Endothelial cell of umbilical vein (primary cell): Measurements from ENCODE around the gene LILRA6. TPM values are rescaled to one million over a fixed set of nuclear protein-coding genes. Genes with fewer than 3 reads are reported as not detected.

ENCODE experiments used
- BruUV-seq: library from RNA; stranded (reverse); fragments of 400-500 nt; replicated peaks from 2 replicates; lab custom pipeline; 2021; lab: Mats Ljungman, UMichigan
- CTCF ChIA-PET: fragments of 300-600, 350-600 bp; sonication (Branson Sonifier 250); formaldehyde crosslinking; loops from one replicate; lab custom pipeline; 2021; ENCODE audit warnings: antibody characterized with exemption, inconsistent platforms; lab: Charles Lee
- POLR2A ChIA-PET: fragments of 300-600, 350-600 bp; sonication (Branson Sonifier 250); formaldehyde crosslinking; loops from one replicate; lab custom pipeline; 2021; ENCODE audit warnings: antibody characterized with exemption, inconsistent platforms; lab: Charles Lee
- DNase-seq: peaks from one replicate; pipeline ENCODE4 v3.0.0-alpha.2; 2011; ENCODE audit warnings: low read depth, low spot score
- FAIRE-seq: peaks from 2 replicates; lab custom pipeline; 2011; peaks lifted over from hg19 to GRCh38; lab: Jason Lieb, UNC
- H2AFZ ChIP-seq: 2 replicates; pipeline ENCODE4 v1.6.0; 2012; ENCODE audit warnings: low read depth, low read length, control low read depth, inconsistent platforms
- H3K27ac ChIP-seq: 2 replicates; pipeline ENCODE4 v1.5.1; 2011; ENCODE audit warnings: low read depth, mild to moderate bottlenecking, control low read depth, low read length, moderate library complexity; ENCODE audit not compliant: insufficient read depth
- H3K27me3 ChIP-seq, 2 experiments: 2 replicates each; pipeline versions ENCODE4 v1.6.0 to v1.6.1; 2011; ENCODE audit warnings: low read length in 2 of 2, mixed read lengths in 1 of 2; ENCODE audit not compliant: control insufficient read depth in 2 of 2, insufficient read depth in 2 of 2
- H3K36me3 ChIP-seq, 2 experiments: 2 replicates in 1 of 2; 3 replicates in 1 of 2; pipeline ENCODE4 v1.5.1; 2011; ENCODE audit warnings: low read length in 2 of 2, mild to moderate bottlenecking in 1 of 2, moderate library complexity in 1 of 2; ENCODE audit not compliant: control insufficient read depth in 2 of 2, insufficient read depth in 2 of 2; ENCODE audit errors: extremely low read depth in 1 of 2
- H3K4me1 ChIP-seq: 3 replicates; pipeline ENCODE4 v1.5.1; 2011; ENCODE audit warnings: mild to moderate bottlenecking, low read length; ENCODE audit not compliant: control insufficient read depth, insufficient read depth; ENCODE audit errors: extremely low read depth
- H3K4me2 ChIP-seq: 2 replicates; pipeline ENCODE4 v1.6.1; 2011; ENCODE audit warnings: low read length, control low read depth, mixed read lengths; ENCODE audit not compliant: insufficient read depth
- H3K4me3 ChIP-seq, 3 experiments: fragments of 200-600 bp in 1 of 3; sonication (generic), shearing (Covaris generic) in 1 of 3; replicated peaks in 1 of 3; 2 replicates each; pipeline ENCODE4 v1.5.1; 2011 to 2016; ENCODE audit warnings: control low read depth in 3 of 3, low read length in 3 of 3, mild to moderate bottlenecking in 2 of 3, inconsistent platforms in 1 of 3, low read depth in 1 of 3, moderate library complexity in 1 of 3; ENCODE audit not compliant: insufficient read depth in 1 of 3
- H3K79me2 ChIP-seq: 2 replicates; pipeline ENCODE4 v1.6.0; 2012; ENCODE audit warnings: low read length, inconsistent platforms; ENCODE audit not compliant: control insufficient read depth, insufficient read depth
- H3K9ac ChIP-seq: replicated peaks from 2 replicates; pipeline ENCODE3; 2011; ENCODE audit warnings: low read length, control low read depth; ENCODE audit not compliant: insufficient read depth; ENCODE audit errors: extremely low read depth
- H3K9me1 ChIP-seq: replicated peaks from 3 replicates; pipeline ENCODE4 v1.6.0; 2011; ENCODE audit warnings: mild to moderate bottlenecking, low read length; ENCODE audit not compliant: control insufficient read depth, insufficient read depth; ENCODE audit errors: extremely low read depth
- H3K9me3 ChIP-seq: replicated peaks from 2 replicates; pipeline ENCODE4 v1.5.1; 2012; ENCODE audit warnings: low read length, inconsistent platforms; ENCODE audit not compliant: control insufficient read depth, insufficient read depth
- H4K20me1 ChIP-seq: replicated peaks from 2 replicates; pipeline ENCODE3; 2011; ENCODE audit warnings: mild to moderate bottlenecking, low read length; ENCODE audit not compliant: control insufficient read depth, insufficient read depth; ENCODE audit errors: extremely low read depth
- EZH2 ChIP-seq: IDR thresholded peaks from 2 replicates; pipeline ENCODE4 v1.6.1; 2012; ENCODE audit warnings: borderline replicate concordance, low read depth, mild to moderate bottlenecking, moderate library complexity, low read length, inconsistent platforms; ENCODE audit not compliant: severe bottlenecking
- FOS ChIP-seq: IDR thresholded peaks from 2 replicates; pipeline ENCODE4 v1.6.1; 2011; ENCODE audit warnings: mild to moderate bottlenecking, low read length, moderate library complexity, borderline replicate concordance; ENCODE audit not compliant: insufficient read depth
- GATA2 ChIP-seq: IDR thresholded peaks from 2 replicates; pipeline ENCODE4 v1.7.0; 2011; ENCODE audit warnings: low read depth, mild to moderate bottlenecking, moderate library complexity, mixed read lengths, low read length; ENCODE audit not compliant: insufficient read length, insufficient read depth
- JUN ChIP-seq: IDR thresholded peaks from 2 replicates; pipeline ENCODE4 v1.6.1; 2011; ENCODE audit warnings: borderline replicate concordance, low read depth; ENCODE audit not compliant: insufficient read length, insufficient read depth
- MYC ChIP-seq: IDR thresholded peaks from one replicate; pipeline ENCODE4 v1.6.1; 2011; ENCODE audit warnings: mild to moderate bottlenecking, low read depth, low read length
- POLR2A ChIP-seq: IDR thresholded peaks from 2 replicates; pipeline ENCODE4 v1.6.1; 2012; ENCODE audit warnings: low read depth, mild to moderate bottlenecking, control low read depth, low read length
- POLR2AphosphoS5 ChIP-seq: IDR thresholded peaks from 2 replicates; pipeline ENCODE4 v1.6.1; 2012; ENCODE audit warnings: low read depth, mild to moderate bottlenecking, control low read depth, low read length, moderate library complexity; ENCODE audit not compliant: insufficient read depth
- dilution Hi-C: fragments of 300-500 bp; cut with MboI; formaldehyde crosslinking; loops from one replicate; pipeline ENCODE4 v1.15.0; 2019; ENCODE audit warnings: low sequenced_read_pairs; ENCODE audit not compliant: extremely low pct_ligation_motif_present
- intact Hi-C: fragments of 100-400 bp; cut with micrococcal nuclease; formaldehyde crosslinking; loops from one replicate; pipeline ENCODE4 v1.10.0; 2022
- polyA plus RNA-seq, 4 experiments: library from polyadenylated mRNA; depleted of rRNA in 3 of 4; stranded (reverse) in 3 of 4; unstranded in 1 of 4; fragments of >200 nt; gene quantifications; 2 replicates each; pipeline versions ENCODE4 v1.2.1 to v1.2.3, GENCODE V29; 2011 to 2012; ENCODE audit warnings: missing spikeins in 1 of 4
- total RNA-seq: library from RNA; stranded (reverse); gene quantifications from 2 replicates; pipeline ENCODE4 v1.2.3, GENCODE V29; 2021

Gene LILRA6
- total and polyA plus RNA-seq, 2 donors (not counting 3 experiments of a cell fraction or from before 2014, with no cell fraction given): not detected

- TF ChIP-seq GATA2: no peak
- no peak for TF ChIP-seq JUN
- TF ChIP-seq MYC: no peak
- TF ChIP-seq POLR2A: no peak
- TF ChIP-seq FOS: no peak
- no peak for TF ChIP-seq POLR2AphosphoS5
- no peak for TF ChIP-seq EZH2
- H2AFZ ChIP-seq: no peak overlapping the region
- no peaks in the 10 kb centered on the region for H3K9me1 ChIP-seq
- dilution Hi-C loops: no loop called here
- no peak for DNase-seq
- no peaks in the 10 kb centered on the region for H3K36me3 ChIP-seq
- H3K27me3 ChIP-seq: peaks cover 0 to 2% of the 10 kb centered on the region in 2 experiments
- no peak overlapping the region for H3K9ac ChIP-seq
- no peak overlapping the region for H3K27ac ChIP-seq
- intact Hi-C loops: no loop called here
- CTCF ChIA-PET: interaction anchor here (2.5 kb wide), 1 partner anchor 11 kb away, joined by 15 read pairs; no protein-coding TSS in a partner anchor
- FAIRE-seq: no peak
- no peak overlapping the region for H3K4me3 ChIP-seq
- H3K9me3 ChIP-seq: no peaks in the 10 kb centered on the region
- no peaks in the 10 kb centered on the region for H4K20me1 ChIP-seq
- BruUV-seq: no TSS peak
- no peak overlapping the region for H3K4me2 ChIP-seq
- POLR2A ChIA-PET: no interaction called here
- no peaks in the 10 kb centered on the region for H3K79me2 ChIP-seq
- peaks cover 4% of the 10 kb centered on the region for H3K4me1 ChIP-seq
These were observed 11.8 kb upstream of the LILRA6 start for GRCh38 chr19:54254195-54254906.
